HG03025 (cell line): ENCODE measurements around the gene ZRANB3.
"Not testable (repeated sequence)": the region's sequence is repeated elsewhere in the genome, so short reads cannot be mapped to it uniquely, and the experiment has no call there.

Experiments used
- ATAC-seq: cut with Tn5 transposase; IDR thresholded peaks from one replicate; pipeline ENCODE4 v1.9.1; 2021; ENCODE audit warnings: mild to moderate bottlenecking, moderate library complexity; ENCODE audit not compliant: unreplicated experiment, low FRiP score

ZRANB3 gene

GRCh38 chr2:135348096-135348704 is 182.8 kb downstream of the ZRANB3 start:
- ATAC-seq = not testable (repeated sequence)

DNA sequence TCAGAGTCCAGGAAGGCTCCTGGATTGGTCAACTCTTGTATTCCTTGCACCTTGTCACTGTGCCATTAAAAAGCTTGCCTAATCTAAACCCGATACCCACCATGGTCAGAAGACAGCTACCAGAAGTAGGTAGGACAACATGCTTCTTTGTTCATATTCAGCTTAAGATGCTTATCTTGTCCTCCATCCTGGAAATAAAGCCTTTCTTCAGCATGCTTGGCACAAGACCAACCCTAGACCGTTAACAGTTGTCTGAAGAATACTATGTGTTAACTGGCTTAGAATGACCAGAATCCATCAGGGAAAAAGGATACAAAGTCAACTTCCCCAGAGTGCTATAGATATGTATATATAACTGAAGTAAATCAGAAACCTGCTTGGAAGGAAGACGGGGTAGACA is 193.9 kb downstream of the ZRANB3 start:
- no peak for ATAC-seq

GRCh38 chr2:135335256-135335655 is 195.8 kb downstream of the ZRANB3 start:
- ATAC-seq = no peak

- ATAC-seq = no peak
Measured at GRCh38 chr2:135327146-135327545, 203.9 kb downstream of the ZRANB3 start.

GRCh38 chr2:135320465-135321355 is 210.3 kb downstream of the ZRANB3 start:
- no peak for ATAC-seq

DNA sequence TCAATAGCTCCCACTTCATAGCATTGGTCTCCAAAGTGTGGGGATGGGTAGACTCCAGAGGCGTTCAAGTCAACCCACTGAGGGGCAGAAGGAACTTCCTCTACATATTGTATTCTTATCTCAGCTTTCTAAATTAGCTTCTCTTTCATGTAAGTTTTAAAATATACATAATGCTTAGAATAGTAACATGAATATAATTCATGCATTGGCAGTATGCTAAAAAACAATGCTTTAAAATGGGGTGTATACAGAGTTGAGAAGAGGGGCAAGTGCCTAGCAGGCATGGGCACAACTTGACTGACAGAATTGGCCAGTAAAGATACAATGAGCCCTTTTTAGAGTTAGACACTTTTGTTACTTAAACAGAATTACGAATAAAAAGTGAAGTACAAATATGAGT is 212.2 kb downstream of the ZRANB3 start:
- no peak for ATAC-seq

GRCh38 chr2:135317375-135317774 is 213.6 kb downstream of the ZRANB3 start:
- ATAC-seq = no peak

DNA sequence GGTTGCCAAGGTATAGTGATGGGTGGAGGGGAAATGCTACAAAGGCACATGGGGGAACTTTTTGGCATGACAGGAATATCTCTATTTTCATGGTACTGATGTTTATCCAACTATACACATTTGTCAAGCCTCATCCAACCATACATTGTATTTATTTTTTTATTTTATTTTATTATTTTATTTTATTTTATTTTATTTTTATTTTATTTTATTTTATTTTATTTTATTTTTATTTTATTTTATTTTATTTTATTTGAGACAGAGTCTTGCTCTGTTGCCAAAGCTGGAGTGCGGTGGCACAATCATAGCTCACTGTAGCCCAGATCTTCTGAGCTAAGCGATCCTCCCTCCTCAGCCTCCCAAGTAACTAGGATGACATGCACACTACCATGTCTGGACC is 219.1 kb downstream of the ZRANB3 start:
- no peak for ATAC-seq

DNA sequence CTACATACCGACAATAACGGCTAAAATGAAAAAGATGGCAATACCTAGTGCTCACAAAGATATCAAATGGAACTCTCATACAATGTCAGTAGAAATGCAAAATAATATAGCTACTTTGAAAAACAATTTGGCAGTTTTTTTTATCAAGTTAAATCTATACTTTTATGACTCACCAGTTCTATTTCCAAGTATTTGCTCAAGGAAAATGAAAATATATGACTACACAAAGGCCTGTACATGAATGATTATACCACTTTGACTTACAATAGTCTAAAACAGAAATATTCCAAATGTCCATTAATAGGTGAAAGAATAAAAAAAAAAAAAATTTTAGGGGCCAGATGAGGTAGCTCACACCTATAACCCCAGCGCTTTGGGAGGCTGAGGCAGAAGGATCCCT is 219.8 kb downstream of the ZRANB3 start:
- ATAC-seq = no peak

GRCh38 chr2:135304694-135305093 is 226.3 kb downstream of the ZRANB3 start:
- ATAC-seq = no peak

GRCh38 chr2:135299658-135300244 is 231.3 kb downstream of the ZRANB3 start:
- no peak for ATAC-seq

DNA sequence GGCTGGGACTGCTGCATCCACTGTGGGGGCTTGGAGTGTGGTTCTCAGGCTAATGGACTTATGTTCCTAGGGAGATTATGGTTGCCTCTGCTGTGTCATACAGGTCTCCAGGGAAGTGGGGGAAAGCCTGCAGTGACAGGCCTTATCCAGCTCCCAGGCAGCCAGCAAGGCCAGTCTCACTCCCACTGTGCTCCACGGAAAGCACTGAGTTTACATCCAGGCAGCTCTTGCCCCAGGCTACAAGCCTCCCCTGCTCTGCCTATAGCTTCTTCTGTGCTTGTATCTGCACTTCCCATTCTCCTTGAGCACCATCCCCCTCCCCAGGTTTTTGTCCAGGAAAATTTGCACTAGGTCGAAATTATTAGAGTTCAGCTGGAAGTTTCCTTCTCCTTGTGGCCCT is 231.9 kb downstream of the ZRANB3 start:
- no peak for ATAC-seq

DNA sequence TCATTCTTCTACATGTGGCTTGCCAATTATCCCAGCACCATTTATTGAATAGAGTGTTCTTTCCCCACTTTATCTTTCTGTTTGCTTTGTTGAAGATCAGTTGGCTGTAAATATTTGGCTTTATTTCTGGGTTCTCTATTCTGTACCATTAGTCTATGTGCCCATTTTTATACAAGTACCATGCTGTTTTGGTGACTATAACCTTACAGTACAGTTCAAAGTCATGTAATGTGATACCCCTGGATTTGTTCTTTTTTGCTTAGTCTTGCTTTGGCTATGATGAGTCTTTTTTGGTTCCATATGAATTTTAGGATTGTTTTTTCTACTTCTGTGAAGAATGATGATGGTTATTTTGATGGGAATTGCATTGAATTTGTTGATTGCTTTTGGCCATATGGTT is 243.9 kb downstream of the ZRANB3 start:
- not testable (repeated sequence) for ATAC-seq

DNA sequence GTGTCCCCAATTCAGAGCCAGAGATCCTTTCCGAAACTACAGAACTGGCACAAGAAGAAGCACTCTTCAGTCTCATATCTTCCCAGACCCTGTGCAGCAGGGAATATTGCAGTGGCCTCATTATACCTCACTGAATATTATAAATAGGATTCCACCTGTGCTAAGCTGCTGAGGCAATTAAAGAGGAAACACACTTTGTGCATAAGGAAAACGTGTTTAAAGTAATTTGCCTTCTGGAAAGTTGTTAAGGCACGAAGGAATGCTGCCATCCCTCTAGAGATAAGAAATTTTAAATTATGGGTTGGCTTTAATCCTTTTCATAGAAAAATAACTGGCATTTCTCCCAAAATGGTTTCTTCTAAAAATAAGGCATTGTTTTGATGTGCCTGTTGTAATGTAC is 245.6 kb downstream of the ZRANB3 start:
- no peak for ATAC-seq

DNA sequence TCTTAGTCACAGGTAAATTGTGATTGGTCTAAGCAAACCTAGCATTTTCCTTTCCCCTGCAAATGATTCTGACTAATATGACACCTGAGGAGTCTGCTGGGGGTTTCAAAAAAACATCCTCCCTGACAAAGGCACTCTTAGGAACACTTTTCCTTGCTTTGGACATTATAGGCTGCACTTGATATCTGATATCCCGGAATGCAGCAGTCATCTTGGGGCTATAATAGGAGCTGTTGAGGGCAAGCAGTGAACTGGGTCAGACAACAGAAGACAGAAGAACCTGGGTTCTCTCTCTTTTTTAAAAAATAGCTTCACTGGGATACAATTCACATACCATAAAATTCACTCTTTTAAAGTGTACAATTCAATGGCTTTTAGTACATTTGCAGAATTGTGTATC is 249.6 kb downstream of the ZRANB3 start:
- no peak for ATAC-seq

DNA sequence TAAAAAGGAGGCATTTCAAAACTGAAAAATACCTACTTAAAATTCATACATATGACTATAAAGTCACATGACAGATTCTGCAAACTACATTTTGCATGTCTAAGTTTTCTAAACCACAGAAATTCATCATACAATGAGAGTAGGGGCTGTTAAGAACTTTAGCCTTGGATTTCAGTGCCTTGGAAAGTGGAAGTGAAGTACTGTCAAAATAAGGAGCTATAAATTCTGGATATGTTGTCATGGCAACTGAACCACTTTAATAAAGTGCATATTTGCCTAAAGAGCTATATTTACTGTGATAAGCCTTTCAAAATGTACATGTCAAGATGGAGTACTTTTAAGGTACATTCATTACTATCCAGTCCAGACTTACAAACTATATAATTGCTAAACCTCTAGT is 251.8 kb downstream of the ZRANB3 start:
- no peak for ATAC-seq

- ATAC-seq = no peak
Measured at GRCh38 chr2:135276525-135276924, 254.5 kb downstream of the ZRANB3 start.

DNA sequence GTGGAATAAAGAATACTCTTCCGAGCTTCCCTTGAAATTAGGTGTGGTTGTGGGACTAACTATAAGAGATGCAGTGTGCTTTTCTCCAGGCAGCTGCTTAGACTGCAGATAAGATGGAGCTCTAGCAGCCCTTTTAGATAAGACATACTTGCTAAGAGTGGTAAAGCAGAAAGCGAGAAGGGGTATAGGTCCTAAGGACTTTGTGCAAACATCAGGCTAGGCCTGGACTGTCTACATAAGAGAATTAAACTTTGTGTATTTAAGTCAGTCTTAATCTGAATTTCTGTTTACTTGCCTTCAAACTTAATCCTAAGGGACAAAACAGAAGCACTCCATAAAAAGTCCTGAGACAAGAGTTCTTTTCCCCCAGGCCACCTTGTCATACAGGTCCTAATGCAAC is 260.0 kb downstream of the ZRANB3 start:
- no peak for ATAC-seq

DNA sequence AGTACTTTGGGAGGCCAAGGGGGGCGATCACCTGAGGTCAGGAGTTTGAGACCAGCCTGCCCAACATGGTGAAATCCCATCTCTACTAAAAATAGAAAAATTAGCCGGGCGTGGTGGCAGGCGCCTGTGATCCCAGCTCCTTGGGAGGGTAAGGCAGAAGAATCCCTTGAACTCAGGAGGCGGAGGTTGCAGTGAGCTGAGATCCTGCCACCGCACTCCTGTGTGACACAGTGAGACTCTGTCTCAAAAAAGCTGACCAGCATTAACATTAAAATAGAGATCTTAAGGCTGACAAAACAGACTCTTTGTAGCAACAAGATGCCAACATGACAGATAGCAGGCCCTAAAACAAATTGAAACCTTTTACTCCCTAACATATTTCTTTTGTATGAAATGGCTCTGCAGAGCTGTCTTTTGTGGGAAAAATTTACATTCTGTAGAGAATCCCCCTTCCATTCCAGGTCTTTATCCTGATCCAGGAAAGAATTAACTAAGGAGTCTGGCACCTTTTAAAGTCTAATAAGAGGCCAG is 265.0 kb downstream of the ZRANB3 start:
- ATAC-seq = no peak

DNA sequence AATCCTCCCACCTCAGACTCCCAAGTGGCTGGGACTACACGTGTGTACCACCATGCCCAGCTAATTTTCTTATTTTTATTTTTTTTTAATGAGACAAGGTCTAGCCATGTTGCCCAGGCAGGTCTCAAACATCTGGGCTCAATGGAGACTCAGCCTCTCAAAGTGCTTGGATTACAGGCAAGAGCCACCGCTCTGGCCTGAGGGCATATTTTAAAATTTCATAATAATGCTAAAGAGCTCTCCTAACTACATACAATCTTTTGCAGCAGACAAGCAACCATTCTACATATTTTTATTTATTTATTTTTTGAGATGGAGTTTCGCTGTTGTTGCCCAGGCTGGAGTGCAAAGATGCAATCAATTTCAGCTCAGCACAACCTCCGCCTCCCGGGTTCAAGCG is 271.9 kb downstream of the ZRANB3 start:
- ATAC-seq = no peak

DNA sequence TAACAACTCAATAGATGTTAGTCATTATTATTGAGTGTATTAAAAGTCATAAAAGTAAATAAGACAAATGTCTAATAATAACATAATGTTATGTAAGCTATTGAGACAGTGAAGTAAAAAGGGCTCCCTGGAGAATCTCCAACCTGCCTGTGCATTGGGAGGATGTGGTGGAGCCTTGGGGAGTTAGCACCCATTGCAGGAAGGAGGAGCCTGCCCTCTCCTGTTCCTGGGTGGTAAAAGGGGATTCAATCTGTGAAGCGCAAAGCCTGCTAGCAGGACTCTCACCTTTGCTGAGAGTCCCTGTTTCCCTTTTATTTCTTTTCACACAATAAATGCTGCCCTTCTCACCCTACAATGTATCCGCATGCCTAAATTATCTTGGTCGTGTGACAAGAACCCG is 272.8 kb downstream of the ZRANB3 start:
- ATAC-seq = no peak
